SU-DHL-6 (cell line): Measurements from ENCODE around the gene ZSCAN12.
A peak's percentile ranks its signal among the peaks of the same experiment; 100 is the strongest.

Source experiments
- H2AFZ ChIP-seq: fragments of 200-600 bp; sonication (generic); 2 replicates; pipeline ENCODE4 v1.6.1; 2014; ENCODE audit warnings: low read depth, mild to moderate bottlenecking, moderate library complexity, mixed read lengths, antibody characterized with exemption, low read length; ENCODE audit not compliant: severe bottlenecking
- H3F3A ChIP-seq: fragments of 200-600 bp; shearing (Covaris generic); 2 replicates; pipeline ENCODE4 v1.6.0; 2016; ENCODE audit warnings: antibody characterized with exemption, mild to moderate bottlenecking; ENCODE audit not compliant: insufficient read depth
- H3K27ac ChIP-seq: fragments of 200-600 bp; sonication (generic); 2 replicates; pipeline ENCODE4 v1.5.1; 2016; ENCODE audit warnings: low read depth, mild to moderate bottlenecking, low read length, moderate library complexity, mixed read lengths
- H3K27me3 ChIP-seq: fragments of 200-600 bp; sonication (generic), shearing (Covaris generic); 2 replicates; pipeline ENCODE4 v1.6.0; 2014; ENCODE audit warnings: mild to moderate bottlenecking, low read length
- H3K36me3 ChIP-seq: fragments of 200-600 bp; sonication (generic); 2 replicates; pipeline ENCODE4 v1.6.1; 2014; ENCODE audit warnings: mild to moderate bottlenecking, low read length, mixed read lengths
- H3K4me2 ChIP-seq: fragments of 300-600, 200-600 bp; shearing (Covaris generic), sonication (generic); 2 replicates; pipeline ENCODE4 v1.6.0; 2014; ENCODE audit warnings: low read length, low read depth, mild to moderate bottlenecking; ENCODE audit not compliant: poor library complexity, severe bottlenecking
- H3K4me3 ChIP-seq: fragments of 200-600 bp; sonication (generic); 2 replicates; pipeline ENCODE4 v1.5.1; 2014; ENCODE audit warnings: antibody characterized with exemption, low read length, mild to moderate bottlenecking, mixed read lengths; ENCODE audit not compliant: insufficient read depth, poor library complexity, severe bottlenecking
- H3K79me2 ChIP-seq: fragments of 200-600 bp; sonication (generic); 2 replicates; pipeline ENCODE4 v1.6.1; 2014; ENCODE audit warnings: mild to moderate bottlenecking, low read length, moderate library complexity; ENCODE audit not compliant: insufficient read depth
- H3K9ac ChIP-seq: fragments of 200-600 bp; sonication (generic); 2 replicates; pipeline ENCODE4 v1.7.0; 2014; ENCODE audit warnings: mild to moderate bottlenecking, low read length
- H3K9me2 ChIP-seq: fragments of 200-600 bp; sonication (generic); replicated peaks from 2 replicates; pipeline ENCODE4 v1.6.1; 2014; ENCODE audit warnings: low read length; ENCODE audit not compliant: insufficient read depth
- H3K9me3 ChIP-seq: fragments of 200-600 bp; sonication (generic); 2 replicates; pipeline ENCODE4 v1.6.1; 2014; ENCODE audit warnings: low read length, mixed read lengths; ENCODE audit not compliant: insufficient read depth
- H4K20me1 ChIP-seq: fragments of 200-600 bp; sonication (generic); 2 replicates; pipeline ENCODE4 v1.6.1; 2014; ENCODE audit warnings: low read depth, mild to moderate bottlenecking, antibody characterized with exemption, low read length, moderate library complexity, mixed read lengths
- EZH2phosphoT487 ChIP-seq: fragments of 200-600 bp; sonication (generic), shearing (Covaris generic); conservative IDR thresholded peaks from 2 replicates; pipeline ENCODE4 v1.6.1; 2018; ENCODE audit warnings: mild to moderate bottlenecking, antibody characterized with exemption, low read length, moderate library complexity, mixed read lengths
- TF ChIP-seq, protein P1 (sequence below): fragments of 200-600 bp; sonication (generic); IDR thresholded peaks from one replicate; pipeline ENCODE4 v1.5.1; 2017; ENCODE audit warnings: antibody characterized with exemption, mild to moderate bottlenecking, low read length, moderate library complexity; ENCODE audit not compliant: insufficient read depth, poor library complexity, severe bottlenecking

ZSCAN12 gene

GRCh38 chr6:28393912-28394662 lies 5.5 kb downstream of the ZSCAN12 start:
- no peaks in the 10 kb centered on the region for H3K9me2 ChIP-seq
- H4K20me1 ChIP-seq: no peaks in the 10 kb centered on the region
- no peaks in the 10 kb centered on the region for H3K36me3 ChIP-seq
- no peaks in the 10 kb centered on the region for H3F3A ChIP-seq
- H3K9me3 ChIP-seq: no peaks in the 10 kb centered on the region
- H2AFZ ChIP-seq: no peak overlapping the region
- no peak for TF ChIP-seq EZH2phosphoT487
- TF ChIP-seq, protein P1, sequence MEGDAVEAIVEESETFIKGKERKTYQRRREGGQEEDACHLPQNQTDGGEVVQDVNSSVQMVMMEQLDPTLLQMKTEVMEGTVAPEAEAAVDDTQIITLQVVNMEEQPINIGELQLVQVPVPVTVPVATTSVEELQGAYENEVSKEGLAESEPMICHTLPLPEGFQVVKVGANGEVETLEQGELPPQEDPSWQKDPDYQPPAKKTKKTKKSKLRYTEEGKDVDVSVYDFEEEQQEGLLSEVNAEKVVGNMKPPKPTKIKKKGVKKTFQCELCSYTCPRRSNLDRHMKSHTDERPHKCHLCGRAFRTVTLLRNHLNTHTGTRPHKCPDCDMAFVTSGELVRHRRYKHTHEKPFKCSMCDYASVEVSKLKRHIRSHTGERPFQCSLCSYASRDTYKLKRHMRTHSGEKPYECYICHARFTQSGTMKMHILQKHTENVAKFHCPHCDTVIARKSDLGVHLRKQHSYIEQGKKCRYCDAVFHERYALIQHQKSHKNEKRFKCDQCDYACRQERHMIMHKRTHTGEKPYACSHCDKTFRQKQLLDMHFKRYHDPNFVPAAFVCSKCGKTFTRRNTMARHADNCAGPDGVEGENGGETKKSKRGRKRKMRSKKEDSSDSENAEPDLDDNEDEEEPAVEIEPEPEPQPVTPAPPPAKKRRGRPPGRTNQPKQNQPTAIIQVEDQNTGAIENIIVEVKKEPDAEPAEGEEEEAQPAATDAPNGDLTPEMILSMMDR: peak; percentile 48
- no peaks in the 10 kb centered on the region for H3K27me3 ChIP-seq
- no peak overlapping the region for H3K4me2 ChIP-seq
- H3K4me3 ChIP-seq: no peak overlapping the region
- no peak overlapping the region for H3K9ac ChIP-seq
- H3K27ac ChIP-seq: no peak overlapping the region
- no peaks in the 10 kb centered on the region for H3K79me2 ChIP-seq

DNA sequence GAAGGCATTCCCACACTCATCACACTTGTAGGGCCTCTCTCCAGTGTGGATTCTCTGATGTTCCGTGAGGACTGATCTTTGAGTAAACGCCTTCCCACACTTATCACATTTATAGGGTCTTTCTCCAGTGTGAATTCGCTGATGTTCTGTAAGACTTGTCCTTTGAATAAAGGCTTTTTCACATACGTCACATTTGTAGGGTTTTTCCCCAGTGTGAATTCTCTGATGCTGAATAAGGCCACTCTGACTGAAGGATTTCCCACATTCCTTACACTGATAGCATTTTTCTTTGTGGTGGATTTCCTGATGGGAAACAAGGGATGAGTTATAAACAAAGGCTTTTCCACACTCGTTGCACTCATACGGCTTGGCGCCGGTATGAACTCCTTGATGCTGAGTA lies 8.9 kb downstream of the ZSCAN12 start:
- no peak overlapping the region for H3K4me3 ChIP-seq
- H3K9ac ChIP-seq: no peak overlapping the region
- H3K79me2 ChIP-seq: no peaks in the 10 kb centered on the region
- no peaks in the 10 kb centered on the region for H4K20me1 ChIP-seq
- H3K27me3 ChIP-seq: no peaks in the 10 kb centered on the region
- no peaks in the 10 kb centered on the region for H3K36me3 ChIP-seq
- no peak overlapping the region for H3K27ac ChIP-seq
- no peak overlapping the region for H3K4me2 ChIP-seq
- no peak for TF ChIP-seq EZH2phosphoT487
- TF ChIP-seq, protein P1: no peak
- no peak overlapping the region for H2AFZ ChIP-seq
- H3K9me3 ChIP-seq: no peaks in the 10 kb centered on the region
- no peaks in the 10 kb centered on the region for H3F3A ChIP-seq
- no peaks in the 10 kb centered on the region for H3K9me2 ChIP-seq

- Histone ChIP-seq H3K27ac (no peak overlapping the region), H3K4me3 (no peak overlapping the region), H3F3A (0 out of 2 replicates have a peak, but pooled peaks cover 5% of the 10 kb centered on the region), H3K9me3 (peaks cover 1% of the 10 kb centered on the region; the same call in 1 of the 2 replicates), H3K9me2 (no peaks in the 10 kb centered on the region), H3K4me2 (no peak overlapping the region), H3K36me3 (no peaks in the 10 kb centered on the region), H2AFZ (no peak overlapping the region), H3K27me3 (no peaks in the 10 kb centered on the region), H4K20me1 (no peaks in the 10 kb centered on the region), H3K79me2 (no peaks in the 10 kb centered on the region), H3K9ac (no peak overlapping the region)
- TF ChIP-seq, protein P1: no peak
- no peak for TF ChIP-seq EZH2phosphoT487
These were observed 15.4 kb downstream of the ZSCAN12 start for GRCh38 chr6:28384143-28384533.
